Ovary (tissue), 3 donors: ENCODE results near the gene EFL1.

Experiments
- CTCF ChIP-seq, 3 donors: fragments of 450-650 bp in 2 of 3; fragments of 200-600 bp in 1 of 3; IDR thresholded peaks; one replicate each; pipeline versions ENCODE4 v1.5.1 to v1.8.0; 2016 to 2022; ENCODE audit warnings: antibody characterized with exemption in 3 of 3, mild to moderate bottlenecking in 1 of 3
- POLR2A ChIP-seq: fragments of 450-650 bp; IDR thresholded peaks from one replicate; pipeline ENCODE4 v1.6.1; 2017; ENCODE audit warnings: antibody characterized with exemption, mild to moderate bottlenecking, moderate library complexity
- donor health status: DM: no; HTN: no; CAD: no.

GRCh38 chr15:82186719-82187406, 75.7 kb downstream of the EFL1 start:
- no peak for TF ChIP-seq CTCF (IDR thresholded peaks at IDR 0.05)
- TF ChIP-seq POLR2A: no peak
